Measurements from ENCODE around the gene PPP2R2B. TPM values are rescaled to one million over a fixed set of nuclear protein-coding genes. Genes with fewer than 3 reads are reported as not detected.

PPP2R2B gene
- total and polyA plus RNA-seq, 2 donors (not counting 3 experiments of a cell fraction or from before 2014, with no cell fraction given), result not detected

- BruUV-seq (replicated peaks), result no TSS peak
- POLR2A ChIA-PET, result no interaction called here
Measured at GRCh38 chr5:146758076-146758475, 120.5 kb downstream of the PPP2R2B start.

More at GRCh38 chr5:146758076-146758475, 120.5 kb downstream of the PPP2R2B start:
- TF ChIP-seq GATA2 (IDR thresholded peaks at IDR 0.05; ENCODE audit: insufficient read depth, insufficient read length, low read depth, low read length) (no peak), FOS (IDR thresholded peaks at IDR 0.05; ENCODE audit: borderline replicate concordance, insufficient read depth, low read length) (no peak), POLR2A (IDR thresholded peaks at IDR 0.05; ENCODE audit: low read depth, low read length) (no peak), CTCF (IDR thresholded peaks at IDR 0.05; ENCODE audit: extremely low read depth in 1 of 2, insufficient read depth in 1 of 2, low read depth in 1 of 2, low read length in 2 of 2) (no peak), MAX (IDR thresholded peaks at IDR 0.05; ENCODE audit: insufficient read depth, insufficient read length) (no peak), EZH2 (IDR thresholded peaks at IDR 0.05; ENCODE audit: borderline replicate concordance, low read depth, low read length, severe bottlenecking) (no peak), JUN (IDR thresholded peaks at IDR 0.05; ENCODE audit: borderline replicate concordance, insufficient read depth, insufficient read length, low read depth) (no peak), POLR2AphosphoS5 (IDR thresholded peaks at IDR 0.05; ENCODE audit: insufficient read depth, low read depth, low read length) (no peak), MYC (IDR thresholded peaks at IDR 0.05; ENCODE audit: low read depth, low read length) (no peak)
- H4K20me1 ChIP-seq (replicated peaks; ENCODE audit: control insufficient read depth, extremely low read depth, insufficient read depth, low read length), result no peaks in the 10 kb centered on the region
- no peak overlapping the region for H3K4me2 ChIP-seq (ENCODE audit: insufficient read depth, low read length)
- H3K9me3 ChIP-seq (replicated peaks; ENCODE audit: control insufficient read depth, insufficient read depth, low read length), result no peaks in the 10 kb centered on the region
- FAIRE-seq (no peak), DNase-seq (ENCODE audit: low read depth, low spot score) (no peak)
- no peaks in the 10 kb centered on the region for H3K36me3 ChIP-seq (ENCODE audit: control insufficient read depth in 2 of 2, extremely low read depth in 1 of 2, insufficient read depth in 2 of 2, low read length in 2 of 2)
- no peaks in the 10 kb centered on the region for H3K79me2 ChIP-seq (ENCODE audit: control insufficient read depth, insufficient read depth, low read length)
- no peak overlapping the region for H3K9ac ChIP-seq (replicated peaks; ENCODE audit: extremely low read depth, insufficient read depth, low read length)
- H3K9me1 ChIP-seq (replicated peaks; ENCODE audit: control insufficient read depth, extremely low read depth, insufficient read depth, low read length), result no peaks in the 10 kb centered on the region
- H3K27me3 ChIP-seq (ENCODE audit: control insufficient read depth in 2 of 2, insufficient read depth in 2 of 2, low read length in 2 of 2), result no peaks in the 10 kb centered on the region
- no peak overlapping the region for H2AFZ ChIP-seq (ENCODE audit: low read depth, low read length)
- intact Hi-C loops (cut with micrococcal nuclease), result no loop called here
- CTCF ChIA-PET, result interaction anchor here (0.7 to 1.0 kb wide), 2 partner anchors 10 to 20 kb away, joined by 3 read pairs; no protein-coding TSS in a partner anchor
- no peak overlapping the region for H3K4me3 ChIP-seq (replicated peaks in 1 of 3; ENCODE audit: insufficient read depth in 1 of 3, low read depth in 1 of 3, low read length in 3 of 3)
- no peaks in the 10 kb centered on the region for H3K4me1 ChIP-seq (ENCODE audit: control insufficient read depth, extremely low read depth, insufficient read depth, low read length)
- no peak overlapping the region for H3K27ac ChIP-seq (ENCODE audit: insufficient read depth, low read depth, low read length)
- dilution Hi-C loops (cut with MboI; ENCODE audit: extremely low pct_ligation_motif_present, low sequenced_read_pairs), result no loop called here
